ENCODE data around the gene GVQW3.
"Not testable (repeated sequence)": the region's sequence is repeated elsewhere in the genome, so short reads cannot be mapped to it uniquely, and the experiment has no call there.

The GVQW3 gene

GRCh38 chr11:76388408-76388807 is 7.3 kb downstream of the GVQW3 start:
- no peak for DNase-seq (ENCODE audit: low read depth)

GRCh38 chr11:76391021-76391420 is 9.9 kb downstream of the GVQW3 start:
- DNase-seq (ENCODE audit: low read depth) = no peak

- no peak for DNase-seq (ENCODE audit: low read depth)
Observed at GRCh38 chr11:76391811-76392475, 10.8 kb downstream of the GVQW3 start.

- no peak for DNase-seq (ENCODE audit: low read depth)
Observed at GRCh38 chr11:76392870-76393269, 11.7 kb downstream of the GVQW3 start.

- DNase-seq (ENCODE audit: low read depth) = no peak
Observed at GRCh38 chr11:76394411-76394810, 13.3 kb downstream of the GVQW3 start.

GRCh38 chr11:76395296-76395695 is 14.2 kb downstream of the GVQW3 start:
- DNase-seq (ENCODE audit: low read depth) = no peak

GRCh38 chr11:76397383-76397782 is 16.3 kb downstream of the GVQW3 start:
- DNase-seq (ENCODE audit: low read depth) = no peak

GRCh38 chr11:76400967-76401366 is 19.8 kb downstream of the GVQW3 start:
- no peak for DNase-seq (ENCODE audit: low read depth)

- DNase-seq (ENCODE audit: low read depth) = not testable (repeated sequence)
Observed at GRCh38 chr11:76401484-76401883, 20.4 kb downstream of the GVQW3 start.

- DNase-seq (ENCODE audit: low read depth) = no peak
Observed at GRCh38 chr11:76406359-76406758, 25.2 kb downstream of the GVQW3 start.

GRCh38 chr11:76408171-76408965 is 27.2 kb downstream of the GVQW3 start:
- no peak for DNase-seq (ENCODE audit: low read depth)

GRCh38 chr11:76410851-76411357 is 29.8 kb downstream of the GVQW3 start:
- no peak for DNase-seq (ENCODE audit: low read depth)

- no peak for DNase-seq (ENCODE audit: low read depth)
Observed at GRCh38 chr11:76415073-76415472, 34.0 kb downstream of the GVQW3 start.

- DNase-seq (ENCODE audit: low read depth) = no peak
Observed at GRCh38 chr11:76419896-76420295, 38.8 kb downstream of the GVQW3 start.

GRCh38 chr11:76424379-76424778 is 43.3 kb downstream of the GVQW3 start:
- DNase-seq (ENCODE audit: low read depth) = no peak

GRCh38 chr11:76424891-76425290 is 43.8 kb downstream of the GVQW3 start:
- no peak for DNase-seq (ENCODE audit: low read depth)

- no peak for DNase-seq (ENCODE audit: low read depth)
Observed at GRCh38 chr11:76426660-76427059, 45.5 kb downstream of the GVQW3 start.

- DNase-seq (ENCODE audit: low read depth) = no peak
Observed at GRCh38 chr11:76436020-76436419, 54.9 kb downstream of the GVQW3 start.

- DNase-seq (ENCODE audit: low read depth) = no peak
Observed at GRCh38 chr11:76443268-76443980, 62.3 kb downstream of the GVQW3 start.

- DNase-seq (ENCODE audit: low read depth) = no peak
Observed at GRCh38 chr11:76444065-76444383, 62.9 kb downstream of the GVQW3 start.

- DNase-seq (ENCODE audit: low read depth) = peak; percentile 100
Observed at GRCh38 chr11:76444384-76445120, 63.4 kb downstream of the GVQW3 start, which contains the start of gene EMSY. Gene EMSY (plus strand): TSS chr11:76445018. CDS start chr11:76446939, 1,921 bp downstream.

Data from GM04503 (cell line).